Measurements from ENCODE around the gene LAMC3.

Gene LAMC3

GRCh38 chr9:131076347-131077195 is 67.6 kb downstream of the LAMC3 start:
- no peak for DNase-seq (ENCODE audit: low spot score)

- DNase-seq (ENCODE audit: low spot score): no peak
Measured at GRCh38 chr9:131078427-131079366, 69.7 kb downstream of the LAMC3 start.

DNA sequence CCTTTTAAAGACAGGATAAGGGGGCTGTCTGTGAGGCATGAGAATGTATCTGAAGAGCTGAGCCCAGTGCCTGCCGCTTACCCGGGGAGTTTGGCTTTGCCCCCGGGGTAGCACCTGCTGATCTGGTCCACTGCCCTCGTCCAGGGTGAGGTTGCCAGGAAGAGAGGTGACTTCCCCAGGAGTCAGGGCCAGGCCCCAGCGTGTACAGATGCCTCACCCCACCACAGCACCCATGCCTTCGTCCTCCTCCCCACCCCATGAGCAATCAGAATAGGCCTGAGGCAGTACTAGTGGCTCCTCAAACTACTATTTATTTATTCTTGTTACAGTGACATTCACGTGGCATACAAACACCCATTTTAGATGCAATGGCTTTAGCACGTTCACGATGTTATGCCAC is 71.6 kb downstream of the LAMC3 start:
- DNase-seq (ENCODE audit: low spot score): no peak

DNA sequence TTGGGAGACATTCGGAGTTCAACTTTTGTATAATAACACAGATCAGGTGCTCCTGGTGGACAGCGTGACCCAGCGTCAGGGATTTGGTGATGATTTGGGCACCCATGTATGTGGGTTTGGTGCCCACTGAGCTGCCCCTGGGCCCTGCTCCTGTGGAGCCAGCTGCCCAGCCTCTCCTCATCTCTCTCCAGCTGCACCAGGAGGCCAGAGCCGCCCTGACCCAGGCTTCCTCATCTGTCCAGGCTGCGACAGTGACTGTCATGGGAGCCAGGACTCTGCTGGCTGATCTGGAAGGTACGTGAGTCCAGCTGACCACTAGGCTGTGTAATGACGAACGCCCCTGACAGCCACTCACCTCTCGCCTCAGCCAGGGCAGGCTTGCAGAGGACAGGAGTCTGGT is 72.9 kb downstream of the LAMC3 start:
- DNase-seq (ENCODE audit: low spot score): no peak

DNA sequence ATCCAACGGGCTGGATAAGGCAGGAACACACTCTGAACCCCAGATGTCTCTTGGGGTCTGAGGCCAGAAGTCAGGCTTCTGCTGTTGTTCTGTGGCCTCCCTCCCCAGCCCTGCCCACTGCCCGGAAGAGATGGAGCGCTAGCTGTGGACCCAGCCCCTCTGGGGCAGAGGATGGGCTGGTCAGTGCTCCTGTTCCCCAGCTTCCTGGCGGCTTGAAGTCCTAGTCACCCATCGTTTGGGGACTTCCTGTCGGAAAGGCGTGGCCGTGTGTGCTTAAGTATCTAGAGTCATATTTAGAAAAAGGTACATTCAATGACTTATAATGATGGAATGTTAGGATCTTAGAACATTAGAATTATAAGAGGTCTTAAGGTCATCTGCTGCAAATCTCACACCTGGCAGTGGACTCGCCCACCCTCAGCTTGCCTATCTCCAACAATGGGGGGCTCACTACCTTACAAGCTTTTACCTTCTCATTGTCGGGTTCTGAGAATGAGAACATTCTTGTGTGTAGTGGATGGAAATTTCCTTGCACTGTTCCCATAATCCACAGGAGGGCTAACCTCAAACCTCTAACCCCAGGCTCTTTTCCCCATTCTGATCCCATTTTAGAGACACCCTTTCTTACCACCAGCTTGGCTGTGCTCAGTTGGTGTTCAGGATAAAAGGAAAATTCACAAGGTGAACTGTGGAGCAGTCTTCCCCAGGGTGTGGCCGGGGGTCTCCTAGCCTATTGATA is 74.0 kb downstream of the LAMC3 start:
- no peak for DNase-seq (ENCODE audit: low spot score)

- no peak for DNase-seq (ENCODE audit: low spot score)
Measured at GRCh38 chr9:131084661-131085369, 75.8 kb downstream of the LAMC3 start.

DNA sequence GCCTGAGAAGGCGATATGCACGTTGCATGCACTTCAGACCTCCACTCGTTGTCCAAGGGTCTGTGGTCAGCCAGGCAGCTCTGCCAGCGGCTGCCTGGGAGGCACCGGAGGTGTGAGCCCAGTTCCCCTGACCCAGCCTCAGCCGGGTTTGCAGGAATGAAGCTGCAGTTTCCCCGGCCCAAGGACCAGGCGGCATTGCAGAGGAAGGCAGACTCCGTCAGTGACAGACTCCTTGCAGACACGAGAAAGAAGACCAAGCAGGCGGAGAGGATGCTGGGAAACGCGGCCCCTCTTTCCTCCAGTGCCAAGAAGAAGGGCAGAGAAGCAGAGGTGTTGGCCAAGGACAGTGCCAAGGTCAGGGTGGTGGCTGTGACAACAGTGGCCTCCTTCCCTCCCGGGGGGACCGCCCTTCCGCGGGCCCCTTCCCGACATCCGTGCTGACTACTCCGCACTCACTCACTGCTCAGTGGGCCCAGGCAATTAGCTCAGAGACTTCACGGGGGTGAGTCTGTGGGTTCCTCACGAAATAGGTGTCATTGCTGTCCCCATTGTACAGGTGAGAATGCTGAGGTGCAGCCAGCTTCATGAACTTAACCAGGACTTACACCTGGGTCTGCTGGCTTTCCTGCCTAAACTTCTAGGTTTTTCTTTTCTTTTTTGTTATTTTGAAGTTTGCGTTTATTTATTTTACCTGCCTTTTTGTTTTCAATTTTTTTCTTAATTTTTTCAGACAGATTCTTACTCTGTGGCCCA is 76.6 kb downstream of the LAMC3 start:
- DNase-seq (ENCODE audit: low spot score): no peak

DNA sequence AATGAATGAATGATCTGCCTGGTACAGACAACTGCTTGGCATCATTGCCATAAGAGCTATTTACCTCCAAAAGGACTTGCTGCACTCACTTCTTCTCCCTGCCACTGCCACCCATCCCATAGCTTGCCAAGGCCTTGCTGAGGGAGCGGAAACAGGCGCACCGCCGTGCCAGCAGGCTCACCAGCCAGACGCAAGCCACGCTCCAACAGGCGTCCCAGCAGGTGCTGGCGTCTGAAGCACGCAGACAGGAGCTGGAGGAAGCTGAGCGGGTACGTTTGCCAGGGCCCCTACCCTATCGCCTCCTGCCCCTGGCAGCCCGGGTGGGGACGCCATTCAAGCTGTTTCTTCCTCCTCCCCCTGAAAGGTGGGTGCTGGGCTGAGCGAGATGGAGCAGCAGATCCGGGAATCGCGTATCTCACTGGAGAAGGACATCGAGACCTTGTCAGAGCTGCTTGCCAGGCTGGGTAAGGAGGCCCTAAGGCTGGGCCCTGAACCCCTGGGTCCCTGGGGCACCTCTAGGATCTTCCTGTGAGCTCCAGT is 78.5 kb downstream of the LAMC3 start:
- DNase-seq (ENCODE audit: low spot score): no peak

DNA sequence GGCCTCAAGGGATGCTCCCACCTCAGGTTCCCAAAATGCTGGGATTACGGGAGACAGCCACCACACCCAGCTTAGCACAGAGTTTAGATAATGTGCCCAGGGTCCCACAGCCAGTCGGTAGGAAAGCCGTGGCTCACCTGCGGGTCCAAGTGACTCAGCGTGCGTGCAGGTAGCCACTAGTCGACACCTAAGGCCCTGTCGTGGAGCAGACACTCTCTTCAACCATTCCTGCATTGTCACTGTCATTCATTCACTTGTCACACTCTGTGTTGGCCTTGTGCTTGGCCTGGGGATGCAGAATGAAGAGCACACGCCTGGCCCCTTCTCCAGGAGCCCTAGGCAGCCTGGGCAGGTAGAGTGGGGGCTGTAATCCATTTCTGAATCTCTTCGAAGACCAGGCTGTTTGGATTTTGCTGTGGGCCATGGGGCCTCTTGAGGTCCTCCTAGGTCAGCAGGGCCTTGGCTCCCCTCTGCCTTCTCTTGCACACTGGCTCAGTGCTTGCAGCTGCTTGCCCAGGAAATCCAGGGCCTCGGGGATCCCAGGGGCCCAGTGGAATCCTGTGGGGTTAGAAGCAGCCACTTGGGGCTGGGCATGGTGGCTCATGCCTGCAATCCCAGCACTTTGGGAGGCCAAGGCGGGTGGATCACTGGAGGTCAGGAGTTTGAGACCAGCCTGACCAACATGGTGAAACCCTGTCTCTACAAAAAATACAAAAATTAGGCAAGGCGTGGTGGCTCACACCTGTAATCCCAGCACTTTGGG is 81.2 kb downstream of the LAMC3 start:
- no peak for DNase-seq (ENCODE audit: low spot score)

DNA sequence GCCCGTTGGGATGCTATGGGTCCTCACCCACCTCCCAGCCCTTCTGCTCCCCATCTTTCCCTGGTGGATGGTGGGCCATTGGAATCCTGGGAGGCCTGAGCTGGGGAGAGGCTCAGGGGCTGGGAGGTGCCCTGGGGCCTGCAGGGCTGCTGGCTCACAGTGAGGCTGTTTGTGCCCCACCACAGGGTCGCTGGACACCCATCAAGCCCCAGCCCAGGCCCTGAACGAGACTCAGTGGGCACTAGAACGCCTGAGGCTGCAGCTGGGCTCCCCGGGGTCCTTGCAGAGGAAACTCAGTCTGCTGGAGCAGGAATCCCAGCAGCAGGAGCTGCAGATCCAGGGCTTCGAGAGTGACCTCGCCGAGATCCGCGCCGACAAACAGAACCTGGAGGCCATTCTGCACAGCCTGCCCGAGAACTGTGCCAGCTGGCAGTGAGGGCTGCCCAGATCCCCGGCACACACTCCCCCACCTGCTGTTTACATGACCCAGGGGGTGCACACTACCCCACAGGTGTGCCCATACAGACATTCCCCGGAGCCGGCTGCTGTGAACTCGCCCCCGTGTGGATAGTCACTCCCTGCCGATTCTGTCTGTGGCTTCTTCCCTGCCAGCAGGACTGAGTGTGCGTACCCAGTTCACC is 82.5 kb downstream of the LAMC3 start:
- DNase-seq (ENCODE audit: low spot score): no peak

- no peak for DNase-seq (ENCODE audit: low spot score)
Measured at GRCh38 chr9:131092030-131092429, 83.1 kb downstream of the LAMC3 start.

GRCh38 chr9:131092548-131093440 is 83.8 kb downstream of the LAMC3 start:
- DNase-seq (ENCODE audit: low spot score): no peak

DNA sequence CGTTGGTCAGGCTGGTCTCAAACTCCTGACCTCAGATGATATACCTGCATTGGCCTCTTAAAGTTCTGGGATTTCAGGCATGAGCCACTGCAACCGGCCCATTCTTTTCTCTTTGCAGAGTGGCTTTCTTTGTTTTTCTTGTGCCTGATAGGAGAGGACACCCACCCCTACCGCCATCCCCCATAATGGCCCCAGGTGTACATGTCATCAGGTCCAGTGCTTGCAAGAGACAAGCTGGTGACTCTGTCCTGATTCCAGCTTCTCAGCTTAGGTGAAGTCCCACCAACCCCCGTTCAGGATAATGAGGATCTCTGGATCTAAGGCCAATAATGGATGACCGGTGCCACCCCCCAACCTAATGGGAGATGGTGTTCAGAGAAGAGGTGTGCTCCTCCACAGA is 85.0 kb downstream of the LAMC3 start:
- no peak for DNase-seq (ENCODE audit: low spot score)

- no peak for DNase-seq (ENCODE audit: low spot score)
Measured at GRCh38 chr9:131094622-131095021, 85.6 kb downstream of the LAMC3 start.

DNA sequence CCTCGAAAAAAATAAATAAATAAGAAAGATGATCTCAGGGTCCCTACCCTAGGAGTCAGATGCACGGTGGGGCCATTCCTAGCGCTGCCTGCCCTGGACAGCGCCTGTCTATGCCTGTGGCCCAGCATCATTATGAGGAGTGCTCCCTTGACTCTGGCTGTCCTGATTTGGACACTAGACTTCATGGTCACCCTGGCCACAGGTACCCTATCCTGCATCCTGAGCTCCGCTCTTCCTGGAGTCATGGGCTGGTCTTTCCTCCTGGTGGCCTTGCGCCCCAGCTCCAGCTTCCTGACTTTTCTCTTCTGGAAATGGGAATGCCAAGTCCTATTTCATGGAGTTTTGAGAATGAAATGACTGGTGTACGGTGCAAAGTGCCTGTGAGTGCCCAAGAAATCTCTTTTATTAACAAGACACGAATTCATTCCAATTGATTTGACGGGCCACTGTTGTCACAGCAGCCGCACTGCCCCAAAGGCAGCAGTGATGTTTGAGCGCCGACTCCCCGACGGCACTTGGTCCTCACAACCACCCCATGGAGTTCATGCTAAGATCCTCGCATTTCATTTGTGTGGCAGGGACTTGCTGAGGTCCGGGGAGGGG is 86.8 kb downstream of the LAMC3 start:
- no peak for DNase-seq (ENCODE audit: low spot score)

GRCh38 chr9:131096269-131097125 is 87.5 kb downstream of the LAMC3 start, which contains the start of gene AIF1L:
Gene AIF1L, plus strand, starts transcription at chr9:131096531. Its CDS starts 99 bp downstream, at chr9:131096630.
- peak; percentile 47 for DNase-seq (ENCODE audit: low spot score)

Data from COLO829 (cell line).